Stimulated activated CD8-positive, alpha-beta memory T cell treated with anti-CD3 and anti-CD28 coated beads, Interleukin-12 subunit alpha, Interleukin-12 subunit beta, amount 100 ng/mL, for 4 hours (primary cell): ENCODE data around the gene GPC6.
"Not testable (repeated sequence)": the region's sequence is repeated elsewhere in the genome, so short reads cannot be mapped to it uniquely, and the experiment has no call there.

Source experiments
- DNase-seq: peaks from one replicate; pipeline ENCODE4 v3.0.0-alpha.2; 2020; ENCODE audit warnings: low read depth

GPC6 gene

GRCh38 chr13:93430381-93430780 is 203.8 kb downstream of the GPC6 start:
- DNase-seq: no peak

- no peak for DNase-seq
These were observed 209.0 kb downstream of the GPC6 start for GRCh38 chr13:93435651-93436050.

GRCh38 chr13:93437081-93437480 is 210.5 kb downstream of the GPC6 start:
- no peak for DNase-seq

GRCh38 chr13:93446238-93446637 is 219.6 kb downstream of the GPC6 start:
- no peak for DNase-seq

- DNase-seq: no peak
These were observed 223.6 kb downstream of the GPC6 start for GRCh38 chr13:93450191-93450621.

GRCh38 chr13:93450761-93451160 is 224.2 kb downstream of the GPC6 start:
- no peak for DNase-seq

GRCh38 chr13:93454676-93455235 is 228.1 kb downstream of the GPC6 start:
- DNase-seq: not testable (repeated sequence)

- no peak for DNase-seq
These were observed 229.3 kb downstream of the GPC6 start for GRCh38 chr13:93455861-93456260.

- DNase-seq: no peak
These were observed 233.4 kb downstream of the GPC6 start for GRCh38 chr13:93460005-93460404.

GRCh38 chr13:93462151-93462550 is 235.5 kb downstream of the GPC6 start:
- no peak for DNase-seq

GRCh38 chr13:93466502-93467036 is 240.0 kb downstream of the GPC6 start:
- DNase-seq: no peak

GRCh38 chr13:93467175-93467574 is 240.6 kb downstream of the GPC6 start:
- DNase-seq: no peak

GRCh38 chr13:93468433-93468832 is 241.8 kb downstream of the GPC6 start:
- DNase-seq: no peak

GRCh38 chr13:93472296-93472695 is 245.7 kb downstream of the GPC6 start:
- no peak for DNase-seq

- no peak for DNase-seq
These were observed 246.2 kb downstream of the GPC6 start for GRCh38 chr13:93472814-93473296.

GRCh38 chr13:93473441-93474270 is 247.0 kb downstream of the GPC6 start:
- no peak for DNase-seq

- no peak for DNase-seq
These were observed 249.6 kb downstream of the GPC6 start for GRCh38 chr13:93476175-93476574.

- DNase-seq: no peak
These were observed 250.6 kb downstream of the GPC6 start for GRCh38 chr13:93477238-93477637.

GRCh38 chr13:93480553-93481106 is 254.0 kb downstream of the GPC6 start:
- DNase-seq: no peak

- not testable (repeated sequence) for DNase-seq
These were observed 269.5 kb downstream of the GPC6 start for GRCh38 chr13:93496117-93496516.

- DNase-seq: no peak
These were observed 270.5 kb downstream of the GPC6 start for GRCh38 chr13:93496985-93497673.

- no peak for DNase-seq
These were observed 273.4 kb downstream of the GPC6 start for GRCh38 chr13:93499991-93500390.
